Hypothalamus (tissue), 51 donors: ENCODE data around the gene LAMA3.

Experiments
- DNase-seq, 51 donors: peaks; one replicate each; lab custom pipeline; 2025; lab: John Stamatoyannopoulos, UW

The LAMA3 gene

DNA sequence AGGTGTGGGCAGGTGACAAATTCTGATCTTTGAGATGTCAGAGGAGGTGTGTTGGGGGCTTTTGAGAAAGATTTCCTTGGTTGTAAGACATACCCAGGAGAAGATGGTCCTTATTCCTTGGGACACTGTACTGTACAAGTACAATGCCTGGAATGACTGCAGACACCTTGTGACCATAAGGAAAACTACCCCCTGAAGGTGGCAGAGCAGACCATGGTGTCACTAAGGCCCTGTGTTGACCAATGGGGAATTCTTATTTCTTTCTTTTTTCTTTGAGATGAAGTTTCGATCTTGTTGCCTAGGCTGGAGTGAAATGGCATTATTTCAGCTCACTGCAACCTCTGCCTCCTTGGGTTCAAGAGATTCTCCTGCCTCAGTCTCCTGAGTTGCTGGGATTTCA is 22.1 kb upstream of the LAMA3 start:
- DNase-seq, result no peak

DNA sequence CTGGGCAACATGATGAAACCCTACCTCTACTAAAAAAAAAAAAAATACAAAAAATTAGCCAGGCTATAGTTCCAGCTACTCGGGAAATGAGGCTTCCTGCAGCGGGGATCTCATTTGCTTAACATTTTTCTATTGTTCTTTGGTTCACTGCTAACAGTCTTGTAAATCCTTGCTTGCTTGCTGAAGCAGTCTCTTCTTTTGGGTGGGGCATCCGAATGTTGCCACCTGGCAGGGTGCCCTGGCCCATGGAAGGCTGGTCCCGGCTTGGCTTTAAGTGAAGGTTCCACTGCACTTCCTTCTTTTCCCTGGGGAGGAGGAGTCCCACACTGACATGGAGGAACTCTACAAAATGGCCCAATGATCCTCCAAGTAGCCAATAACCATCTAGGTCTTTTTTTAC is 20.5 kb upstream of the LAMA3 start:
- no peak for DNase-seq

DNA sequence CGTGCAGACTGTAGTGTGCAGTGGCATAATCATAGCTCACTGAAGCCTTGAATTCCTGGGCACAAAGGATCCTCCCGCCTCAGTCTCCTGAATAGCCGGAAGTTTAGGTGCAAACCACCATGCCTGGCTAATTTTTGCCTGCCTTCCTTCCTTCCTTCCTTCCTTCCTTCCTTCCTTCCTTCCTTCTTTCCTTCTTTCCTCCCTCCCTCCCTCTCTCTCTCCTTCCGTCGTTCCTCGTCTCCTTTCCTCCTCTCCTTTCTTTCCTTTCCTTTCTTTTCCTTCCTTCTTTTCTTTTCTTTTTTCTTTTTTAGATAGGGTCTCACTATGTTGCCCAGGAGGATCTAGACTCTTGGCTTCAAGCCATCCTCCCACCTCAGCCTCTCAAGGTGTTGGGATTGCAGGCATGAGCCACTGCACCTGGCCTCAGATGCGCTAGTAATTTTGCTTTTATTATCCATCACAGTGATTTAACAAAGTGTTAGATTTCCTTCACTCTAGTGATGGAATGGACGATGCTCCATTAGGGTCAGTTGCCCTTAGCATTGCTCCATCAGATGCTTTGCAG is 20.0 kb upstream of the LAMA3 start:
- DNase-seq, result no peak

DNA sequence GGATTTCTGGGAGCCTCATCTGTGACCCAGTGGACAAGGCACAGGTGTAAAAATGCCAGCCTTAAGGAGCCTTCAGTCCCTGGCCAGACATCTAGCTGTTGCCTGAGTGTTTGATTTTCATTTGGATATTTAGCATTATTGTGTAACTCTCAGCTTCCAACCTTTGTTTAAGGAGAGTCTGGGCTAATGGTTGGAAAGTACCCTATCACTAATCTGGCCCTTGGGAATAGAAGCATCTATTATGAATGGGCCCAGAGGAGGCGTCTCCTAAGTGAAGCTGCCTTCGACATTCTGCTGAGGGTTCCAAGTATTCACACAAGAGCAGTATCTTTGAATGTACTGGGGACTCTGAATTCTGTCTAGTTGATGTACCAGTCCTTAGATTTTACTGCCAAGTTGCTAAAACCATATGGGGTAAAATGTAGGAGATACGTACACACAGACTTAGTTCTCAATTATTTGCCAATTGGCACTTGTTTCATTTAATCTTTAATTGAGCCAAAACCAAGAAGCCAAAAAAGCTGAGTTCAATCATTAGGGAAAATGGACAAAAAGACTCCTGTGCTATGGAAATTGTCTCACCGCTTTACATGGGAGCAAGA is 19.3 kb upstream of the LAMA3 start:
- DNase-seq, result no peak

DNA sequence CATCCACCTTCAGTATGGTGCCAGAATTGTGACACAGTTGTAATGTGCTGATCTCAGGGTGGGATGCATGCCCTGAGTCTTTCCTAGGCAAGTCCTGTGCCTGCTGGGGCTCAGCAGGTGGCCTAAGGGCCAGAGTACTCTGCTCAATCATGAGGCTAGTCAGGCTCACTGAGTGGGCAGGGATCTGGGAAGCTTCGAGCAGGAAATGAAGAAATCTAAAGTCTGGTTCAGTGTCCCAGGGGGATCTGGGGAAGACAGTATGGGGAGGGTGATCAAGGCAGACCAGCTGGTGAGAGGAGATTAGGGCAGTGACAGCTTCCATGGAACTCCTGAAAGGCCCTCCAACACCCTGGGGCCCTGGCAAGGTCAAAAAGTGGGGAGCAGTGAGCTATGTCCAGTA is 17.7 kb upstream of the LAMA3 start:
- no peak for DNase-seq

DNA sequence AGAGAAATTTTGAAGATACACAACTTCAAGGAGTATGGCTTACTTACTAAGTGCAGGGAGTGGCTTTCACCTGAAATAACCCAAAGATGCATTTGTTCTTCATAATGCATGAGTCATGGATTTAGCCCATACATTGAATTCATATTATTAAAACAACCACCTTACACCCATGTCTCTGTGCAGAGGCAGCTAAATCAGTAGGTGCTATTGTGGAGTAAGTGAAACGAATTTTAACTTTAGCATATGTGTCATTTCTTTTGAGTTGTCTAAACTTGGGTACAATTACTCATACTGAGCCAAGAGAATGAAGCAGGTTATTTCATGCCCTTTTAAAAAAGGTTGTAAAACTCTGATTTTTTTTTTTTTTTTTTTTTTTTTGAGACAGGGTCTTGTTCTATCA is 15.5 kb upstream of the LAMA3 start:
- no peak for DNase-seq

DNA sequence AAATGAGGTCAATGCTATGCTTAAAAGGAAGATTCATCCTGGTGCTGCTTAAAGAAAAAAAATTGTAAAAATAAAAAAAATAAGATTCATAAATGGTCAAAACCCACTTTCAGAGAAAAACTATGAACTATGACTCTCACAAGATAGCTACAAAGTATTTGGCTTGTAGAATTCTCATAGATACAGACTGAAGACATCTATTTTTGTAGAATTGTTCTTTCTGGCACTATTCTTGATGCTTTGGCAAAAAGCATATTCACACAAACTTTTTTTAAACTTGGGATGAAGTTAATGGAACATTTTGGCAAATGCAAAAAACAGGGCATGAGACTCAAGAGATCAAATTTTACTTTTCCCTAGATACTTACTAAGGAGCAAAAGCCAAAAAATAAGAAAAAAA is 14.0 kb upstream of the LAMA3 start:
- DNase-seq, result no peak

DNA sequence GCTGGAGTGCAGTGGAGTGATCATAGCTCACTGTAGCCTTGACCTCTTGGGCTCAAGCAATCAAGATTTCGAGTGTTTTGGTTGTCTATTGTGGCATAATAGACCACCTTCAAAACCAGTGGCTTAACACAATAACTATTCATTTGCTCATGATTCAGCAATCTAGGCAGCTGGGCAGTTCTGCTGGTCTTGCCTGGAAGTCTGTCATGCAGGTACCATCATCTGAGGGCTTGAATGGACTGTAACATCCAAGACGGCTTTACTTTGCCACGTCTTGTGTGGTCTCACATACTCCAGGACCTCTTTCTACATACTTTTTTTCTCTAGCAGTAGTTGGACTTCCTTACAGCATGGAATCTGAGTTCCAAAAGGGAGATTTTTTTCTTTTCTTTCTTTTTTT is 13.4 kb upstream of the LAMA3 start:
- no peak for DNase-seq

DNA sequence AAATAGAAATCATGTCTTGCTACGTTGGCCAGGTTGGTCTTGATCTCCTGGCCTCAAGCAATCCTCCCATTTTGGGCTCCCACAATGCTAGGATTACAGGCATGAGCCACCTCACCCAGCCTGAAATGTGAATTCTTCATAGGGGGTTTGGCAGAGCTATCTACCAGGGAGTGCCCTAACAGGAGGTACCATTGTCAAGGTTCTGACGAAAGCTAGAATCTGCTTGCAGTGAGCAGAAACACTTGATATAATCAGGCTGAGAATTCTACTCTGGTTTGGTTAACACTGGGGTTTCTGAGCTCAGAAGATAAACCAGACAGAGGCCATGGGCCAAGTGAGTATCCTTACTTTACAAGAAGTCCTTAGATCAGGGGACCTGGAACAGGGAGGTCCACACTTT is 7.2 kb upstream of the LAMA3 start:
- DNase-seq, result no peak

DNA sequence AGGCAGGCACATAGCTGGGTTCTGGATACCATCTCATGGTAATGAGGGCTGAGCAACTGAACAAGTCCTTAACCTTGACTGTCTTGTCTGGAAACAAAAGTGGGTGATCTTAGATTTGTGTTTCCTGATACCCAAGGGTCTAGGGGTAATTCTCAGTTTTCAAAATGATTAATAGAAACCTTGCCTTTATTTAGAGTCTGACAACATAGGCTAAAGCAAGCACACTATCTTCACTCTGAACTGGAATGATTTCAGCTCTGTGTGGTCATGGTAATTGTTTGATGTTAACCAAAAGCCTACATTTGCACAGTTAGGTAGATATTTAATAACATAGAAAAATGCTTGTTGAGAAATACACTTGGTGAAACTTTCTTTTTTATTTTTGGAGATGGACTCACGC is 6.8 kb upstream of the LAMA3 start:
- no peak for DNase-seq

DNA sequence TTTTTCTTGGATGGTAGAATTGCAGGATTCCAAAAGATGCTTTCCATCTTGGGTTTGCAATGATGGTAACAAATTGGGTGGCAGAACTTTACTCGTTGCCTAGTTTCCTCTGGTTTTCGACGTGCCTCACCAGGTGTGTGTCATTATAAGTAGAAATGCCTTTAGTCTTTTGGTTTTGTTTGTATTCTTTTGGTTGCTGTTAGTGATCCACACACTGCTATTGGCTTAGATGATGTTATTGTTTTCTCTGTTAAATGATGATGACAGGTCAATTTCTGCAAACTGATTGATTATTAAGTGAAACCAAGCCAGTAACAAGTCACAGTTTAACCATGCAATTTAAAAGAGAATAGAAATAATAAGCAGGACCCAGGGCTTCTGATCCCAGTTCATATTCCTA is 6.1 kb upstream of the LAMA3 start:
- no peak for DNase-seq

DNA sequence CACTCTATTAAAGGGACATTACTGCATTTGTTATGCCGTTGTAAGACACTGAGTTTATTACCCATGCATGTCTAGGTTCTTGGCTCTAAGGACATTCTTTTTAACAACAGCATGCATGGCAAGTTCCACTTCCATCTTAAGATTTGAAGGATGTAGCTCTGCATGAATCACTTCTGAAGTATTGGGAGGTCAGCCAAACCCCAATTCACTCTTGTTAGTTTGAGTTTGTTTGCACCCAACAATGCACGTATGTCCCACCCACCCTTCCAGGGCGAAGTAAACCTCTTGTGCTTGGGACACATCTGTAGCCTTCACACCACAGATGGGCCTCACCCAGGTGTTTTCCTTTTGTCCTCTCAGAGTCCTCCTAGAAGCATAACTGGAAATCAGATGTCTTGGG is 5.6 kb upstream of the LAMA3 start:
- no peak for DNase-seq

DNA sequence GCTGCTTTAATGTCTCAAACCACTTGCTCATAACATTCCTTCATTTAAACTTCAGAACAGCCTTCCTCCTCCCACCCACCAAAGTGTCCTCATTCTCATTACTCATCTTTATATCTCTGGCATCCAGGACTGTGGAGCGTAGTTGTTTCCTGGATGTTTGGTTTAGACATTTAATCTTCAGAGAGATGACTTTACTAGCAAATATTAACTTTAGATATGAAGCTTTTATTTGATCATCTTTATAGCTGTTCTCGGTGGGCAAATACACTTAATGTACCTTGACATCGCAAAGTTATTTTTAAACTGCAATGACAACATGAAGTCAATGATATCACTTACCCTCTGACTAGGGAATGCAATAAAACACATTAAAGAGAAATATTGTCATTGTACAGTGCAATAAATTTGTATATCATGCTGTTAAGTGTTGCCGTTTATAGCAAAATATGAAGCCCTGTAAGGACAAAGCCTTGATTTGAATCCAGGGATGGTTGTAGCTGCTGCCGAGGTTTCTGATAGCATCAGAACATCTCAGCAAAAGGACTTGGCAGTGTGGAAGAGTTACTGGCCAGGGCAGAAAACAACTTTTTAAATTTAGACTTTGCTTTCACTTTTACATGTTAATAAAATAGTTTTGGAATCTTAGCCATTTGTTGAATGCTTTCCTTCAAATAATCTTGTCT is 4.6 kb upstream of the LAMA3 start:
- no peak for DNase-seq

DNA sequence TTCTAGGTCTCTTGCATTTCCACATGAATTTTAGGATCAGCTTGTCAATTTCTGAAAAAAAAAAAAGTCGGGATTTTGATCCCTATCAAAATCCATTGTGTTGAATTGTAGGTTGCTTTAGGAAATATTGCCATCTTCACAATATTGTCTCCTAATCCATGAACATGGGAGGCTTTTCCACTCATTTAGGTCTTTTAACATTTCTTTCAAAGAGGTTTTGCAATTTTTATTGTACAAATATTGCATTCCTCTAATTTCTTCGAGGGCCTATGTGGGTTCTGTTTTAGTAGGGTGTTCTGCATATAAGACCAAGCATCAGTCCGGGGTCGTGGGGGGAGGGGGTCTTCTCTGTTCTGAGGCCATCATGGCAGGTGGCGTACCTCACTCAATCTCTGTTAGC is 725 bp upstream of the LAMA3 start:
- DNase-seq, result no peak

DNA sequence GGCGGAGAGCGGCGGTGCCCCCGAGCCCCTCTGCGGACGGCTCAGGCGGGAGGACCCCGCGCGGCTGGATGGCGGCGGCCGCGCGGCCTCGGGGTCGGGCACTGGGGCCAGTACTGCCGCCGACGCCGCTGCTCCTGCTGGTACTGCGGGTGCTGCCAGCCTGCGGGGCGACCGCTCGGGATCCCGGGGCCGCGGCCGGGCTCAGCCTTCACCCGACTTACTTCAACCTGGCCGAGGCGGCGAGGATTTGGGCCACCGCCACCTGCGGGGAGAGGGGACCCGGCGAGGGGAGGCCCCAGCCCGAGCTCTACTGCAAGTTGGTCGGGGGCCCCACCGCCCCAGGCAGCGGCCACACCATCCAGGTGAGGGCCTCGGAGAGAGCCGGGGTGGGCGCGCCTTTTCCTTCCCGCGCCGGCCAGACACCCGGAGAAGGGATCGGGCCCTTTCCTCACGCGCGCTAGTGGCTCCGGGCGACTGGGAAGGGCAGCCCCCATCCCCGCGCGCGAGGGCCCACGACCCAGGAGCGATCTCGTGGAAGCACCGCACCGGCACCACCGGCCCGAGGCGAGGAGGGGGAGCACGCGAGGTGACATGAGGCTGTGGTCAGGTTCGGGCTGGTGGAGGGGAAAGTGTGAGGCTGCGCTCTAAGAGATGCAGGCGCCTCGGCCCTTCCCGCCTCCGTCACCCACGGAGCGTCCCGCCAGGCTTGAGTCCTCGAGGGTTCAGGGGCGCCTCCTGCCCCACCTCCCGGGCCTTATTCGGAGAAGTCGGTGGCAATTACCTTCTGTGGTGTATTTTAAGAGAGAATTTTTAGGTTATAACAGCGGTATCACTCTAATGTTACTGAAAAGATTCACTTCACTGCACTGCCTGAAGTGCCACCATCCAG is 607 bp downstream of the LAMA3 start:
- no peak for DNase-seq

DNA sequence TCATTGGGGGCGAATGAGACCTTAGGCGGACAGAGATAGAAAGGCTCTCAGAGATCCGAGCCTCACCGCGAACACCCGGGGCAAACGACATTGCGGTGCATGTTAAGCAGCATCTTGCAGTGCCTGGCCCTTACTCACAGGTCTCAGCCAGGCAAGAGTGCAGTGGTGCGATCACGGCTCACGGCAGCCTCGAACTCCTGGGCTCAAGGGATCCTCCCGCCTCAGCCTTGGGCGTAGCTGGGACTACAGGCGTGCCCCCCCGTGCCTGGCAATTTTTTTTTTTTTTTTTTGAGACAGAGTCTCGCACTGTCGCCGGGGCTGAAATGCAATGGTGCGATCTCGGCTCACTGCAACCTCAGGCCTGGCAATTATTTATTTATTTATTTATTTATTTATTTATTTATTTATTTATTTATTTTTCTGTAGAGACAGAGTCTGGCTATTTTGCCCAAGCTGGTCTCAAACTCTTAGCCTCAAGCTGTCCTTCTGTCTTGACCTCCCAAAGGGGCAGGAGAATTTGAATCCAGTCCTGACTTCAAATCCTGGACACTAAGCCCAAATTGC is 1.3 kb downstream of the LAMA3 start:
- DNase-seq, result no peak

DNA sequence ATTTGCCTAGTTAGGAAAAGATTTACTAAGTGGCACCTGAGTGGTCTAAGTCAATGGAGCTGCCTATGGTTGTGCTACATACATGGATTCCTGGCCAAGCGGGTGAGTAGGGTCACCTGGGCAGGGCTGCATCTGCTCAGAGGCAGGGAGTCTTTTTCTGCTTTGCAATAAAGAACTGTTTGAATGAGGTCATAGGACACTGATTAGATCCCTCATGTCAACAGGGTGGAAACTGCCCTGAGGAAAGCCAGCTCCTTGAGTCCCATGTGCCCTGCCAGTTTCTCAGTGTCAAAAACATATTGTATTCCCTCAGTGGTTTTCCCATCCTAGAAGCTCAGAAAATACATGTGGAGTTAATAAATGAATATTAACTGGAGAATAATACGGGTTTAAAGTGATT is 4.6 kb downstream of the LAMA3 start:
- no peak for DNase-seq

DNA sequence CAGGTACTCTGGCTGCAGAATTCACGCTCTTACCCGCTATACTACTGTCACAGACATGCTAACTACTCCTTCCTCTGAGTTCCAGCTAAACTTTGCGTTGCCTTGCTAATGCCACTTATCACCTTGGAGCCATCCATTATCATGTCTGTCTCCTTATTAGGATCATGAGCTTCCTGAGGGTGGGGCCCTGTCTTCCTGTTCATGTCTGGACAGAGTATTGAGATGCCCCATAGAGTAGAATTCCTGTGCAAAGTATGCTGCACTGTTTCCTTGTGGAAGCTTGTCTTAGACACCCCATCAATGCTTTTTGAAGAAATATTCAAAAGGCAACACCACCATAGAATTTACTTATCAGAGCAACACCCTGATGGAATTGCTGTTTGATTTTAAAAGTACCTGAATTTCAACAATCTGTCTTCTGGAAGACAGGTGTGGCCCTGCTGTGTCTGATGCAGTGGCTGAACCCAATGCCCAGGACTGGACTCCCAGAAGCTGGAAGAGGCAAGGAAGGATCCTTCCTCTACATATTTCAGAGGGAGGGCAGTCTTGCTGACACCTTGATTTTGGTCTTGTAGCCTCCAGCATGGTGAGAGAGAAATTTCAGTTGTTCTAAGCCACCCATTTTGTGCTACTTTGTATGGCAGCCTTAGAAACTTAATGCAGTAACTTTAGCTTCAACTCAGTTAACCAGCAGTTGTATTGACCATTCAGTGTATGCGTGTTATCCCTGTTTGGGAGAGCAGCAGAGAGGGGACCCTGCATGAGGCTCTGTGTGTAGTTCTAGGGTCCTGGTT is 5.6 kb downstream of the LAMA3 start:
- no peak for DNase-seq

DNA sequence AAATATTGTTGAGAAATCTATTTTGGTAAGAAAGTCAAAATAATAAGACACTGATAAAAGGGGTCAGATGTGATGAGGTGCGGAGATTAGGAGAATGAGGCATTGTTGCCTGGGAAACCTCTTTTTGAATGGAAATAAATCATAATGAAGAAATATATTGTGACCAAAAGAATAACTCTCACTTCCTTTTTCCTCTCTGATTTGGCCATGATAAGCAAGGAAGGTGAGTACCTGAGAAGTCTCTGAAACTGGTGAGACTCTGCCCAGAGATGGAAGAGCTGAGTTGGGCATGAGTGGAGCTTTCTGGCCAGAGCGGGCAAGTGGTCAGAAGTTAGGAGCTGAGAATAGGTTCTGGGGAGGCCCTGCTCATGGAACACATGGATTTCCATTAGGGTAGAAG is 11.8 kb downstream of the LAMA3 start:
- DNase-seq, result no peak

DNA sequence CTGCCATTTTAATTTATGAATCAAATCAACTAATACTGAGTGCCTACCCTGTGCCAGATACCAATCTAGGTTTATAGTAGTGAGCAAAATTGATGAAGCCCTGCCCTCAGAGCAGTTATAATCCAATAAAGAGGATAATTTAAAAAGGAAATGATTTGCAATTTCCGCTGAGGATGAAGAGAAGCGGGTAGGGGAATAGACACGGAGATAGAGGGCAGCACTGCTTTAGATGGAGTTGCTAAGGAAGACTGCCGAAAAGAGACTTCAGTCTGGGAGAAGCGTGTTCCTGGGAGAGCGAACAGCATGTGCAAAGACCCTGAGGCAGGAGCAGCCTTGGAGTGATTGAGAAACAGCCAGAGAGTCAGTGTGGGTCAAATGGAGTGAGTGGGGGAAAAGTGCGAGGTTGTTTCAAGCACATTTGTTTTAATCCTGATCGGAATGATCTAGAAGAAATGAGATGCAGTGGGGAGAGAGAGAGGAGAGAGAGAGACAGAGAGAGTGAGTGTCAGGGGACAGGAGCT is 12.4 kb downstream of the LAMA3 start:
- DNase-seq, result no peak
